ENCODE results near the gene OR5K1.
A peak's percentile ranks its signal among the peaks of the same experiment; 100 is the strongest.

Gene OR5K1

GRCh38 chr3:98518816-98519215, 55.8 kb downstream of the OR5K1 start:
- no peak for DNase-seq

- no peak for DNase-seq
Observed at GRCh38 chr3:98519351-98519750, 56.4 kb downstream of the OR5K1 start.

GRCh38 chr3:98521897-98522543, 59.0 kb downstream of the OR5K1 start:
- peak; percentile 57 for DNase-seq
